HG02571 (cell line): Measurements from ENCODE around the gene PSPH.
"Not testable (repeated sequence)": the region's sequence is repeated elsewhere in the genome, so short reads cannot be mapped to it uniquely, and the experiment has no call there.

ENCODE experiments used
- ATAC-seq: cut with Tn5 transposase; IDR thresholded peaks from one replicate; pipeline ENCODE4 v1.9.1; 2021; ENCODE audit warnings: mild to moderate bottlenecking, moderate library complexity; ENCODE audit not compliant: unreplicated experiment

PSPH gene

DNA sequence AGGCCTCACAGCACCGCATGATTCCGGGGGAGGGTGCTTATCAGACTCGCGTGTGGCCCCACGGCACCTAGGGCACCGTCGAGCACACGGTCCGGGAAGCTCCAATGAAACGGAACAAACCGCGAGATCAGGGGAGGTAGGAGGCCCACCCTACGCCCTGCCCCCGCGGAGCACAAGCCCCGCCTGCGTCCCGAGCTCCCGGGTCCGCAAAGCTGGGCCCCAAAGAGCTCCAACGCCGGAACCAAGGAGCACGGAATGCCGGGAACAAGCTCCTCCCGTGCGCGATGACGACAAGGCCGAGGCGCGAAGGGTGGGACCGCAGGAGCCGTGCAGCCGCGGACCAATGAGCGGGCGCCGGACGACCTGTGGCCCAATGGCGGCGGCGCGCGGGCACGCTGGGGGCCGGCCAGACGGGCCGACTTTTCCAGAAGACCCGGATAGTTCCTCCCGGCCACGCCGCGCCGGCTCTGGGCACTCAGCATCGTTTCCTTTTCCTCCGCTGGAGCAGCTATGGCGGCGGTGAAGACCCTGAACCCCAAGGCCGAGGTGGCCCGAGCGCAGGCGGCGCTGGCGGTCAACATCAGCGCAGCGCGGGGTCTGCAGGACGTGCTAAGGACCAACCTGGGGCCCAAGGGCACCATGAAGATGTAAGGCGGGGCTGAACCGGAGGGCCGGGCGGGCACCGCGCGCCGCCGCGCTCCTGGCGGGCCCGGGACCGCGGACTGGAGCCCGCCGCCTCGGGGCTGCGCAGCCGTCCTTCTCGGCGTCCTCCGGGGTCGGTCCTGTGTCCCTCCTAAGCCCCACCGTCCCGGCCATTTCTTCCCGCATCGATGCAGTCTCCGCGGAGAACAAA lies at the start of gene PSPH, which contains the start of gene CCT6A:
TSS of gene PSPH (minus strand) at position 106 of the 853 bp plus-strand sequence. CDS start 30,232 bp downstream, outside the sequence.
TSS of gene CCT6A (plus strand) at position 427 of the 853 bp plus-strand sequence. CDS start at position 511, 84 bp downstream.
- ATAC-seq, result peak; percentile 97

DNA sequence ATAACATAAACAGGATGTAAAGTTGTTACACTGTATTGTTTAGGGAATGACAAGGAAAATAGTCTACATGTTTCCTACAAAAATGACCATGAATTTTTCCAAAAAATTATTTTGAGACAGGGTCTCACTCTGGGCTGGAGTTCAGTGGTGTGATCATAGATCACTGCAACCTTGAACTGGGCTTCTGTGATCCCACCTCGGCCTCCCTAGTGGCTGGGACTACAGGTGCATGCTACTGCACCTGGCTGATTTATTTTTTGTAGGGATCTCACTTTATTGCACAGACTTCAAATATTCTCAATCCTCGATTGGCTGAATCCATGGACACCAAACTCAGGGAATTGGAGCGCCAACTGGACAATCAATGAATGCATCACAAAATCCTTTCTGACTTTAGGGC lies 48.4 kb upstream of the PSPH start:
- ATAC-seq, result no peak

DNA sequence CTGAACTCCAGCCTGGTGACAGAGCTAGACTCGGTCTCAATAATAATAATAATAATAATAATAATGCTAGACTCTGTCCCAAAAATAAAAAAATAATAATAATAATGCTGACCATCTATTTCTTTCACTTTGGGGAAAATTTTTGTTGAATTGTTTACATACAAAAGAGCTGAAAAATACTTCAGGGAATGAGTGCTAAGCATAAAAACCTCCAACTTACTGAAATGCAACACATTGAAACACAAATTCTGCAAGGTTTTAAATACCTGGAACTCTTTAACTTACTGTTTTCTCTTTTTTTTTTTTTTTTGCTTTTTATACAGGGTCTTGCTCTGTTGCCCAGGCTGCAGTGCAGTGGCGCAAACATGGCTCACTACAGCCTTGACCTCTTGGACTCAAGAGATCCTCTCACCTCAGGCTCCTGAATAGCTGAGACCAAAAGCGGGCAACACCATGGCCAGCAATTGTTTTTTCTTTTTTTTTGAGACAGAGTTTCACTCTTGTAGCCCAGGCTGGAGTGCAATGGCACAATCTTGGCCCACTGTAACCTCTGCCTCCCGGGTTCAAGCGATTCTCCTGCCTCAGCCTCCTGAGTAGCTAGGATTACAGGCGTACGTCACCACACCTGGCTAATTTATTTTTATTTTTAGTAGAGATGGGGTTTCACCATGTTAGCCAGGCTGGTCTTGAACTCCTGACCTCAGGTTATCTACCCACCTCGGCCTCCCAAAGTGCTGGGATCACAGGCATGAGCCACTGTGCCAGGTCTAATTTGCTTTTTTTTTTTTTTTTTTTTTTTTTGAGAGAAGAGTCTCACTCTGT lies 47.2 kb upstream of the PSPH start:
- not testable (repeated sequence) for ATAC-seq

DNA sequence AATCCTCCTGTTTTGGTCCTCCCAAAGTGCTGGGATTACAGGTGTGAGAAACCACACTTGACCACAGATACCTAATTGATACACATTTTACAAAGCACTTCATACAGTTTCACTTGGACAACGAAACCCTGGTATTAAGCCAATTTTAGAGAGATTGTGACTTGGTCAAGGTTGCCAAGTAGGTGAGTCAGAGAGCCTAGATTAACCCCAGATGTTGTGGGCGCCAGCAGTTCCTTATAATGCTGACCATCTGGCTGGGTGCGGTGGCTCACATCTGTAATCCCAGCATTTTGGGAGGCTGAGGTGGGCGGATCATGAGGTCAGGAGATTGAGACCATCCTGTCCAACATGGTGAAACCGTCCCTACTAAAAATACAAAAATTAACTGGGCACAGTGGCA lies 46.5 kb upstream of the PSPH start:
- ATAC-seq, result no peak

DNA sequence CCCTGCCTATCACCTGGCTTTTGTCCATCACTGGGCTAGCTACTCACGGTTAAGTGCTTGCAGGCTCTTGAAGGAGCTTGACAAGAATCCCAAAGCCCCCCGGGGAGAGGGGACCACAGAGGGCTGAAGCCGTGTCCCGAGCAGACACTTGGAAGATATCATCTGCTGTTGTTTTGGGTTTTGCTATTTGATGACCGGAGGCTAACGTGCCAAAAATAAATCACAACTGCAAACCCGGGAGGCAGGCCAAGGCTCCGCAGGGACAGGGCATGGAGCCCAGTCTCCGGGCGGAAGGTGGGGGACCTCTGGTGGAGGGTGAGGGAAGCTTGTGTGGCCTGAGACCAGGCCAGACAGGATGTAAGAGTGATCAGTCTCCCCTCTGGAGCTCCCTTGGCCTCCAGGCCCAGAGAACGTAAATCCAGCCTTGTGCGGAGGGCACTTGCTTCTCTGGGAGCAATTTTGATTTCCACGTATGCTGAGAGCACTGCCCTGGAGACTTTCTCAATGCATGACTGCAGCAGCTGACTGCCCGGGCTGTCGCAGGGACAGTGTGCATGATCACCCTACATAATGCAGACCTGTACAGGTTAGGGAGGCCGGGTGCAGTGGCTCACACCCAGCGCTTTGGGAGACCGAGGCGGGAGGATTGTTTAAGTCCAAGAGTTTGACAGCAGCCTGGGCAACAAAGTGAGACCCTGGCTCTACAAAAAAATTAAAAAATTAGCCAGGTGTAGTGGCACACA lies 41.7 kb upstream of the PSPH start, which contains the start of gene PHKG1:
TSS of gene PHKG1 (minus strand) at position 164 of the 743 bp plus-strand sequence. CDS start 4,011 bp downstream, outside the sequence.
- ATAC-seq, result no peak

DNA sequence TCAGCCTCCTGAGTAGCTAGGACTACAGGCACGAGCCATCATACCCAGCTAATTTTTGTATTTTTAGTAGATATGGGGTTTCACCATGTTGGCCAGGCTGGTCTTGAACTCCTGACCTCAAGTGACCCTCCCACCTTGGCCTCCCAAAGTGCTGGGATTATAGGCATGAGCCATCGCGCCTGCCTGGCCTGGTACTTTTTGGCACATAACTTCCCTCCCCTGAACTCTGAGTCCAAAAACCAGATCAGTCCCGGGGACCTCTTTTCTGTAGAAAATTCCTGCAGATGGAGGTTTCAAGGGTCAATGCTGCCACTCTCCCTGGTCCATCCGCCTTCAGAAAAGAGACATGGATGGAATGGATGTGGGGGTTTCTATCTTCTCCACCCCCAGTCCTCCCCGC lies 41.1 kb upstream of the PSPH start:
- ATAC-seq, result not testable (repeated sequence)

DNA sequence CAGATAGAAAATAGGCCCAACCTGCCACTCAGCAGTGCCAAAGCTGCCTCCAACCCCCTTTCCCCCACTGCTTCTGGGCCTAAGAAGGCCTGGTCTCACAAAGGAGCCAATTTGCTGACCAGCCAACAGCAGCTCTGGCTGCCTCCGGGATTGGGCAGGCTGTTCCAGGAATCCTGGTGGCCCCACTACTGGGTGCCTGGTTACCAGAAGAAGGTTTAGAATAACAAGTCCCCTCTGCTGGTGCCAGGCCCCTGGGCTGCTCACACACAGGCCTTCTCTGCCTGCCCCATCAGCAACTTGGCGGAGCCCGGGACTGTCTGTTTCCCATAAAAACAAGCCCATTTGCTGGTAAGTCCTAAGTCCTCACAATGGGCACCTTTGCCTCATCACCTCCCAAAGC lies 40.3 kb upstream of the PSPH start:
- no peak for ATAC-seq

DNA sequence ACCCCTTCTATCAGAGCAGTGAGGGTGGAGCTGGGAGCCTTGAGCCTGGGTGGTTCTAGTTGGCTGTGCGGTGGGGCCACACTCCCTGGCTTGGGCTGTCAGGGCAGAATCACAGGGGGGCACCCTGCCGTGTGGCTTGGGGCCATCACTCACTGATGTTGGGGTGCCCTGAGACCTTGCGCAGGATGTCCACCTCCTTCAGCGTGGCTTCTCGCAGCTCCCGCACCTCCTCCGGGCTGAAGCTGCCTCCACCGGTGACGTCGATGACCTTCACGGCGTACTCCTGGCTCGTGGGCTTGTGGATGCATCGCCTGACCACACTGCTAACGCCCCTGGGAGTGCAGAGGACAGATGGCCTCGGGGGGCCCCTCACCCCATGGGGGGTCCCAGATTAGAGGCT lies 36.2 kb upstream of the PSPH start:
- no peak for ATAC-seq

DNA sequence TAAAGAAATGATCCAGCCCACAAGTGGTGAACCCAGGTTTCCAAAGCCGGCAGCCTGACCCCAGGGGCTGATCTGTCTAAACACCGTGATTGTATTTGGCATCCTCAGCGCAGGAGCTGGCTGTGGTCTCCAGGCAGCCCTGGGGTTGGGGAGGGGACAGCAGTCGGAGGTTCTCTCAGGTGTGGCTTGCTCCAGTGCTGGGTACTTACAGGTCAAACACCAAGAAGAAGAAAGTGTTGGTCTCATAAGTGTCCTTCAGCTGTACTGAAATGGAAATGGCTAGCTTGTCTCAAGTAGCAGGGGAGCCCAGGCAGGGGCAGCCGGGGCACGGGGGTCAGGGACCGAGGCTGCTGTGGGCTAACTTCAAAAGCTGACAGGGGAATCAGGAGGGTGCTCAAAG lies 35.5 kb upstream of the PSPH start:
- no peak for ATAC-seq

DNA sequence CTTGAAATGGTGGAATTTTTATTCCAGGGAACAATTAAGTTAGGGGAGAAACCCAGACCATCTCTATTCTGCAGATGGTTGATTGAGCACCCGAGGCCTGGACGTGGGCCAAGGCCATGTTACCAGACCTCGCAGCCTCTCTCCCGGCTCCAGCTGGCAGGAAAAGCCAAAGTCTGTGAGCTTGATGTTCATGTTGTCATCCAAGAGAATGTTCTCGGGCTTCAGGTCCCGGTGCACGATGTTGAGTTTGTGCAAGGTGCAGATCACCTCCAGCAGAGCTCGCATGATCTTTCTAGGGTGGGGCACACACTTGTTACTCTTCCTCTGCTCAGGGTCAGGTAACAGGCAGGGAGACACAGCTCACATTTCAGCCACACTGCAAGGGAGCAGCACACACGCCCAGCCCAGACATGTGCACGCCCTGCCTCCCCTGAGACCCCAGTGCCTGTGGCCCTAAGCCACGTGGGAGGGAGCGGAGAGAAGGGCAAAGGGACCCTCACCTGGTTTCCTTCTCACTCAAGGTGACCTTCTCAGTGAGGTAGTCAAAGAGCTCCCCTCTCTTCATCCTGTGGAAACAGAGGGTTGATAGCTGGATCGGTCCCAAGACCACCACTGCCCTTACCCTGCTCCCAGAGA lies 32.0 kb upstream of the PSPH start:
- ATAC-seq, result no peak

DNA sequence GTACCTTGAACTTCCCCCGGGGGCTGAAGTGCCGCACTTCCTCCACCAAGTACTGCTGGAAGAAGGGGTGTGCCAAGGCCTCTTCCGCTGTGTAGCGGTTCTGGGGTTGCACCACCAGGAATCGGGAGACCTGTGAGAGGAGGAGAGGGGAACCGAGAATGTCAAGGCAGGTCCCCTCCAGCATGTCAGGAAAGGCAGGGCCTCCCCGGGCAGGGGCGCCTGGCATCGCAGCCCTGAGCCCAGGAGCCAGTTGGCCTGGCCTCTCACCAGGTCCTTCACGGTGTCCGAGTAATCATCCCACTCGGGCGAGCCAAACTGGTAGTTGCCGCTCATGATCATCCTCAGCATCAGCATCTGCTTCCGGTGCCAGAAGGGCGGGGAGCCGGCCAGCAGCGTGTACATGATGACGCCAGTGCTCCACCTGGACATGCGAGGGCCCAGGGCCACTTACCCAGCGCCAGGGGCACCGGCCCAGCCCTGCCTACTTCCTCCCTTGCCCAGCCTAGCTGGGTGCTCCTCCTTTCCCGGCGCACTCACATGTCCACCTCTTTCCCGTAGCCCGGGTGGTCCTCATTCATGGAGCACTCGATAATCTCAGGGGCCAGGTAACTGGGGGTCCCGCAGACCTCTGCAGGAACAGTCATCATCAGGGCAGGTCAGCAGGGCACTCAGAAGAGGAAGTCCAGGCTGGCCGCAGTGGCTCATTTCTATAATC lies 30.5 kb upstream of the PSPH start:
- no peak for ATAC-seq

DNA sequence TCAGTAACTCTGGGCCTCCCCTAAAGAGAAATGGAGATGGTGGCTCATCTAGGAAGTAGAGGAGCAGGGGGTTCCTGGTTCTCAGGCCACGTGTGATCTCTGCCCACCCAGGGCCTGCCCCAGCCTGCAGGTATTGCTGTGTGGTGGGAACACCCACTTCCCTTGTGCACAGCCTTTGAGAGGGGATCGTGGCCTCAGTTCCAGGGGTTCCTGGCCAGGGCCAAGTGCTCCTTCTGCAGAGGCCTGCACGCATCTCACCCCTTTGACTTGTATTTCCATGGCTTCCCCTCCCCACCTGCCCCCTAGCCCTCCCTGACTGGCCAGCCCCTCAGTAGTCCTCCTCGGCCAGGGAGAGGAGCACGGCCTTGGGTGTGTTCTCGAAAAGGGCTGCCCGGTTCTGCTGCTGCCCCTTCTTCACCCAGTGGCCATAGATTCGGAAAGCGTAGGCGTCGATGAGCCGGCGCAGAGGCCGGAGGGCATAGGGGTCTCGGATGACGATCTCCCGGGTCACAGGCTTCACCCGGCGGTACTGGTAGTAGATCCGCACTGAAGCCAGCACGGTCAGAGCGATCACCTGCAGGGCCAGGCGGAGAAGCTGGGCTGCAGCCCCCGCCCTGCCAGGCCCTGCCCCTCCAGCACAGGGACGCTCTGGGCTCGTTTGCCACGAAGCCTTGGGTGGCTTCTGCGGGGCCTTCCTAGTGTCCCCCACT lies 29.6 kb upstream of the PSPH start:
- ATAC-seq, result not testable (repeated sequence)

DNA sequence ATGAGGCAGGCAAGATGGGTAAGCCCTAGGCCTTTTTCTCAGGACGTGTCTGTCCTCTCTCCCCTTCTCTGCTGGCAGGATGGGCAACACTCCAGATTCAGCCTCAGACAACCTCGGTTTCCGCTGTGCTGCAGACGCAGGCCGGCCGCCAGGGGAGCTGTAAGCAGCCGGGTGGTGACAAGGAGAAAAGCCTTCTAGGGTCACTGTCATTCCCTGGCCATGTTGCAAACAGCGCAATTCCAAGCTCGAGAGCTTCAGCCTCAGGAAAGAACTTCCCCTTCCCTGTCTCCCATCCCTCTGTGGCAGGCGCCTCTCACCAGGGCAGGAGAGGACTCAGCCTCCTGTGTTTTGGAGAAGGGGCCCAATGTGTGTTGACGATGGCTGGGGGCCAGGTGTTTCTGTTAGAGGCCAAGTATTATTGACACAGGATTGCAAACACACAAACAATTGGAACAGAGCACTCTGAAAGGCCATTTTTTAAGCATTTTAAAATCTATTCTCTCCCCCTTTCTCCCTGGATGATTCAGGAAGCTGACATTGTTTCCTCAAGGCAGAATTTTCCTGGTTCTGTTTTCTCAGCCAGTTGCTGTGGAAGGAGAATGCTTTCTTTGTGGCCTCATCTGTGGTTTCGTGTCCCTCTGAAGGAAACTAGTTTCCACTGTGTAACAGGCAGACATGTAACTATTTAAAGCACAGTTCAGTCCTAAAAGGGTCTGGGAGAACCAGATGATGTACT lies 28.4 kb upstream of the PSPH start:
- no peak for ATAC-seq

DNA sequence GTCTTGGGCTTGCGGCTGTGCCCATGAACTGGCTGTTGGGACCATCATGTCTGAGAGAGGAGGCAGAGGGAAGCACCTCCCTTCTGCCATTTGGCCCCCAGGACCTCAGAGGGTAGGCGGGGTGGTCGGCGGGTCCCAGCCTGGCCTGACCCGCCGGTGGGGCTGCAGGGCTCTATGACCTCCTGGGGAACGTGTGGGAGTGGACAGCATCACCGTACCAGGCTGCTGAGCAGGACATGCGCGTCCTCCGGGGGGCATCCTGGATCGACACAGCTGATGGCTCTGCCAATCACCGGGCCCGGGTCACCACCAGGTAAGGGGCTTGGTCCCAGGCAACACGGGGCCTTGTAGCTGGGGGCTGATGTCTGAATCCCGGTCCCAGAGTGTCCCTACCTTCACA lies 27.0 kb upstream of the PSPH start:
- ATAC-seq, result no peak

DNA sequence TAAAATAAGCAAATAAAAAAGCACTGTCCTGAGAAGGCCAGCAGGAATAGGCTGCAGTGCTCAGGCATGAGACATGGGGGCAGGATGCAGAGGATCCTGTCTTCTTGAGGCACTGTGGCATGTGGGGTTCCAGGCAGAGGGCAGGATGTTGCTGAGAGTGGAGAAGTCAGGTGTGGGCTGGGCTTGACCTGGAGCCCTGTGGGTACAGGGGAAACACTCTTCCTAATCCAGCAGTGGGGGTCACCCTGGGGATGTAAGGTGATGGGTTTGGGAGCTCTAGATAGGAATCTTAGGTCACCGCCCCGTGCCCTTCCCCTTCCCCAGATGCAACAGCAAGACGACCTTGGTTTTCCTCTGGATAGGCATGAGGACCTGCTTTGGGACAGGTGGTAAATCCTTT lies 26.4 kb upstream of the PSPH start:
- ATAC-seq, result no peak

DNA sequence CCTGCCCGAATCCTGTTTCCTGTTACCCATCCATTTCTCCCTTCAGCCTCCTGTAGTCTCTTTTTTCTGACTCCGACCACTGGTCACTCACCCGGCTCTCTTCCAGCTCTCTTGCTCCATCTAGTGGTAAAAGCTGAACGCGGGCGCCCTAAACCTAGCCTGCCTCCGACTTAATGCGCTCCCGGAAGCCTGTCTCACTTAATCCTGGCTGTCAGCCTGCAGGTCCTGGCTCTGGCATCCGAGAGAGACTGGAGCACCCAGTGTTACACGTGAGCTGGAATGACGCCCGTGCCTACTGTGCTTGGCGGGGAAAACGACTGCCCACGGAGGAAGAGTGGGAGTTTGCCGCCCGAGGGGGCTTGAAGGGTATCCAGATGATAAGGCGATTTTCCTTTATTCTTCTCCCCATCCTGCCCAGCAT lies 23.1 kb upstream of the PSPH start:
- ATAC-seq, result peak; percentile 87

DNA sequence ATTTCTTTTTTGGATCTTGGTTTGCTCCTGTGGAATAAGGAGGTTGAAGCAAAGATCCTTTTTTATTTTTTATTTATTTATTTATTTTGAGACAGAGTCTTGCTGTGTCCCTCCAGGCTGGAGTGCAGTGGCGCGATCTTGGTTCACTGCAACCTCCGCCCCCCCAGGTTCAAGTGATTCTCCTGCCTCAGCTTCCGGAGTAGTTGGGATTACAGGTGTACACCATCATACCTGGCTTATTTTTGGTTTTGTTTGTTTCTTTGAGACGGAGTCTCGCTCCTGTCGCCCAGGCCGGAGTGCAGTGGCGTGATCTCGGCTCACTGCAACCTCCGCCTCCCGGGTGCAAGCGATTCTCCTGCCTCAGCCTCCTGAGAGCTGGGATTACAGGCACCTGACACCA lies 15.1 kb upstream of the PSPH start:
- not testable (repeated sequence) for ATAC-seq

DNA sequence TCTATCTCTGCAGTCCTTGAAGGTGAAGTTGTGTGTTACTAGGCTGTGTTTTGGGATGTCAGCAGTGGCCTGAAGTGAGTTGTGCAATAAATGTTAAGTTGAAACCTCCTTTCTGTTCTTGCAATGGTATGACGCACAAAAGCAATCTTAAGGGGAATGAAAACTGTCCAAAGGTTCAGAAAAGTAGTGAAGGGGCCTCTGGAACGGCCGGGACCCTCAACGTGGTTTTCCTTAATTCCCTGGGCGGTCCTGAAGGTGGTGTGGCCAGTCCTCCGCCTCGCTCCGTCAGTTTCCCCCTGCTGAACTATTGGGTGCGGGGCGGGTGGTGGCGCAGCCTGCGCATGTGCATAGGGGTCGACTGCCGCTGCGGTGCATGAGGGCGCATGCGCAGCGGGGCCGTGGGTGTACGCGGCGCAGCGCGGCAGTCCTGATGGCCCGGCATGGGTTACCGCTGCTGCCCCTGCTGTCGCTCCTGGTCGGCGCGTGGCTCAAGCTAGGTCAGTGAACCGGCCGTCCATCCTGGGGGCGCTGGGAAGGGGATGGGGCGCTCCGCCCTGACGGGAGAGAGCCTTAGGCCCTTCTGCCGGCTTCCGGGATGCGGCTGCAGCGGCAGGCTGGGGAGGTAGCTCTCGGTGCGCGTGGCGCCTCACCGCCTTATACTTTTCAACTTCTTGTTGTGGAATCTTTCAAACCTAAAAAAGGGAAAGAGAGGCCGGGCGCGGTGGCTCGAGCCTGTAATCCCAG lies 12.8 kb upstream of the PSPH start, which contains the start of gene SUMF2:
TSS of gene SUMF2 (plus strand) at position 405 of the 744 bp plus-strand sequence. CDS start at position 431, 26 bp downstream.
- ATAC-seq, result peak; percentile 93
